Measurements from ENCODE around the gene ERH.

Gene ERH

GRCh38 chr14:69357544-69358200 lies 40.4 kb downstream of the ERH start:
- WGBS, 2 experiments (ENCODE audit: insufficient coverage in 2 of 2), result 94 to 95% methylated on average over 6 to 7 of the region's 7 CpGs

GRCh38 chr14:69356903-69357543 lies 41.1 kb downstream of the ERH start:
- Histone ChIP-seq H3K9me3 (ENCODE audit: control insufficient read depth, low read length) (no peaks in the 10 kb centered on the region), H3K4me3 (ENCODE audit: extremely low read depth, insufficient read depth, low read length, poor library complexity, severe bottlenecking) (no peak overlapping the region), H3K4me1 (ENCODE audit: control insufficient read depth, insufficient read depth, low read length, poor library complexity, severe bottlenecking) (no peaks in the 10 kb centered on the region), H3K27ac (ENCODE audit: low read depth, low read length, severe bottlenecking) (no peak overlapping the region), H3K36me3 (ENCODE audit: control insufficient read depth, insufficient read depth, low read length) (no peaks in the 10 kb centered on the region)
- WGBS, 2 experiments (ENCODE audit: insufficient coverage in 2 of 2), result 90 to 94% methylated on average over 3 to 5 of the region's 7 CpGs

More at GRCh38 chr14:69357544-69358200, 40.4 kb downstream of the ERH start:
- no peaks in the 10 kb centered on the region for H3K9me3 ChIP-seq (ENCODE audit: control insufficient read depth, low read length)
- H3K4me3 ChIP-seq (ENCODE audit: extremely low read depth, insufficient read depth, low read length, poor library complexity, severe bottlenecking), result no peak overlapping the region
- H3K27ac ChIP-seq (ENCODE audit: low read depth, low read length, severe bottlenecking), result no peak overlapping the region
- H3K36me3 ChIP-seq (ENCODE audit: control insufficient read depth, insufficient read depth, low read length), result no peaks in the 10 kb centered on the region
- no peaks in the 10 kb centered on the region for H3K4me1 ChIP-seq (ENCODE audit: control insufficient read depth, insufficient read depth, low read length, poor library complexity, severe bottlenecking)

GRCh38 chr14:69355607-69356281 lies 42.4 kb downstream of the ERH start:
- WGBS, 2 experiments (ENCODE audit: insufficient coverage in 2 of 2), result 81 to 88% methylated on average over 6 of the region's 6 CpGs
- H3K36me3 ChIP-seq (ENCODE audit: control insufficient read depth, insufficient read depth, low read length), result no peaks in the 10 kb centered on the region
- no peaks in the 10 kb centered on the region for H3K9me3 ChIP-seq (ENCODE audit: control insufficient read depth, low read length)
- no peak overlapping the region for H3K4me3 ChIP-seq (ENCODE audit: extremely low read depth, insufficient read depth, low read length, poor library complexity, severe bottlenecking)
- no peaks in the 10 kb centered on the region for H3K4me1 ChIP-seq (ENCODE audit: control insufficient read depth, insufficient read depth, low read length, poor library complexity, severe bottlenecking)
- H3K27ac ChIP-seq (ENCODE audit: low read depth, low read length, severe bottlenecking), result no peak overlapping the region

- Histone ChIP-seq H3K4me3 (ENCODE audit: extremely low read depth, insufficient read depth, low read length, poor library complexity, severe bottlenecking) (no peak overlapping the region), H3K9me3 (ENCODE audit: control insufficient read depth, low read length) (no peaks in the 10 kb centered on the region), H3K27ac (ENCODE audit: low read depth, low read length, severe bottlenecking) (no peak overlapping the region), H3K36me3 (ENCODE audit: control insufficient read depth, insufficient read depth, low read length) (no peaks in the 10 kb centered on the region), H3K4me1 (ENCODE audit: control insufficient read depth, insufficient read depth, low read length, poor library complexity, severe bottlenecking) (no peaks in the 10 kb centered on the region)
- 92 to 100% methylated on average over 6 of the region's 6 CpGs for WGBS, 2 experiments (ENCODE audit: insufficient coverage in 2 of 2)
These were observed 42.9 kb downstream of the ERH start for GRCh38 chr14:69355154-69355597.

GRCh38 chr14:69354383-69355153 lies 43.5 kb downstream of the ERH start:
- 91 to 92% methylated on average over 9 to 10 of the region's 11 CpGs for WGBS, 2 experiments (ENCODE audit: insufficient coverage in 2 of 2)
- Histone ChIP-seq H3K9me3 (ENCODE audit: control insufficient read depth, low read length) (no peaks in the 10 kb centered on the region), H3K36me3 (ENCODE audit: control insufficient read depth, insufficient read depth, low read length) (no peaks in the 10 kb centered on the region), H3K4me1 (ENCODE audit: control insufficient read depth, insufficient read depth, low read length, poor library complexity, severe bottlenecking) (no peaks in the 10 kb centered on the region), H3K27ac (ENCODE audit: low read depth, low read length, severe bottlenecking) (no peak overlapping the region), H3K4me3 (ENCODE audit: extremely low read depth, insufficient read depth, low read length, poor library complexity, severe bottlenecking) (no peak overlapping the region)

- 100% methylated on average over 1 of the region's 3 CpGs for WGBS, 2 experiments (ENCODE audit: insufficient coverage in 2 of 2)
- no peaks in the 10 kb centered on the region for H3K36me3 ChIP-seq (ENCODE audit: control insufficient read depth, insufficient read depth, low read length)
- H3K27ac ChIP-seq (ENCODE audit: low read depth, low read length, severe bottlenecking), result no peak overlapping the region
- H3K4me3 ChIP-seq (ENCODE audit: extremely low read depth, insufficient read depth, low read length, poor library complexity, severe bottlenecking), result no peak overlapping the region
- H3K4me1 ChIP-seq (ENCODE audit: control insufficient read depth, insufficient read depth, low read length, poor library complexity, severe bottlenecking), result no peaks in the 10 kb centered on the region
- H3K9me3 ChIP-seq (ENCODE audit: control insufficient read depth, low read length), result no peaks in the 10 kb centered on the region
These were observed 44.9 kb downstream of the ERH start for GRCh38 chr14:69353168-69353567.

GRCh38 chr14:69351911-69352310 lies 46.2 kb downstream of the ERH start:
- Histone ChIP-seq H3K4me3 (ENCODE audit: extremely low read depth, insufficient read depth, low read length, poor library complexity, severe bottlenecking) (no peak overlapping the region), H3K36me3 (ENCODE audit: control insufficient read depth, insufficient read depth, low read length) (no peaks in the 10 kb centered on the region), H3K4me1 (ENCODE audit: control insufficient read depth, insufficient read depth, low read length, poor library complexity, severe bottlenecking) (no peaks in the 10 kb centered on the region), H3K9me3 (ENCODE audit: control insufficient read depth, low read length) (no peaks in the 10 kb centered on the region), H3K27ac (ENCODE audit: low read depth, low read length, severe bottlenecking) (no peak overlapping the region)
- WGBS, 2 experiments (ENCODE audit: insufficient coverage in 2 of 2), result 83% methylated on average over 1 of the region's 5 CpGs

GRCh38 chr14:69351385-69351784 lies 46.7 kb downstream of the ERH start:
- Histone ChIP-seq H3K4me1 (ENCODE audit: control insufficient read depth, insufficient read depth, low read length, poor library complexity, severe bottlenecking) (no peaks in the 10 kb centered on the region), H3K27ac (ENCODE audit: low read depth, low read length, severe bottlenecking) (no peak overlapping the region), H3K4me3 (ENCODE audit: extremely low read depth, insufficient read depth, low read length, poor library complexity, severe bottlenecking) (no peak overlapping the region), H3K36me3 (ENCODE audit: control insufficient read depth, insufficient read depth, low read length) (no peaks in the 10 kb centered on the region), H3K9me3 (ENCODE audit: control insufficient read depth, low read length) (no peaks in the 10 kb centered on the region)
- WGBS, 2 experiments (ENCODE audit: insufficient coverage in 2 of 2), result 69 to 77% methylated on average over 3 of the region's 3 CpGs

- 74 to 88% methylated on average over 2 to 3 of the region's 5 CpGs for WGBS, 2 experiments (ENCODE audit: insufficient coverage in 2 of 2)
- no peak overlapping the region for H3K4me3 ChIP-seq (ENCODE audit: extremely low read depth, insufficient read depth, low read length, poor library complexity, severe bottlenecking)
- H3K9me3 ChIP-seq (ENCODE audit: control insufficient read depth, low read length), result no peaks in the 10 kb centered on the region
- no peak overlapping the region for H3K27ac ChIP-seq (ENCODE audit: low read depth, low read length, severe bottlenecking)
- H3K4me1 ChIP-seq (ENCODE audit: control insufficient read depth, insufficient read depth, low read length, poor library complexity, severe bottlenecking), result no peaks in the 10 kb centered on the region
- H3K36me3 ChIP-seq (ENCODE audit: control insufficient read depth, insufficient read depth, low read length), result no peaks in the 10 kb centered on the region
These were observed 47.2 kb downstream of the ERH start for GRCh38 chr14:69350892-69351291.

GRCh38 chr14:69349091-69349777 lies 48.9 kb downstream of the ERH start:
- H3K27ac ChIP-seq (ENCODE audit: low read depth, low read length, severe bottlenecking), result no peak overlapping the region
- no peaks in the 10 kb centered on the region for H3K9me3 ChIP-seq (ENCODE audit: control insufficient read depth, low read length)
- no peaks in the 10 kb centered on the region for H3K36me3 ChIP-seq (ENCODE audit: control insufficient read depth, insufficient read depth, low read length)
- no peak overlapping the region for H3K4me3 ChIP-seq (ENCODE audit: extremely low read depth, insufficient read depth, low read length, poor library complexity, severe bottlenecking)
- 72 to 84% methylated on average over 7 of the region's 11 CpGs for WGBS, 2 experiments (ENCODE audit: insufficient coverage in 2 of 2)
- peaks cover 4% of the 10 kb centered on the region for H3K4me1 ChIP-seq (ENCODE audit: control insufficient read depth, insufficient read depth, low read length, poor library complexity, severe bottlenecking)

Measured in mesodermal cell (in vitro differentiated cells).